HepG2 (cell line): Measurements from ENCODE around the gene AQP9. TPM values are rescaled to one million over a fixed set of nuclear protein-coding genes. Genes with fewer than 3 reads are reported as not detected.
A peak's percentile ranks its signal among the peaks of the same experiment; 100 is the strongest.

Source experiments
- ATAC-seq: fragments of 200-7000 bp; cut with Tn5 transposase; 3 replicates; pipeline ENCODE4 v1.9.1; 2020; ENCODE audit warnings: mild to moderate bottlenecking, moderate library complexity
- BruUV-seq: library from RNA; stranded (reverse); fragments of 400-500 nt; replicated peaks from 2 replicates; lab custom pipeline; 2021; lab: Mats Ljungman, UMichigan
- CTCF ChIA-PET: fragments of 300-600 bp; formaldehyde crosslinking; extraction: SDS; loops from one replicate; lab custom pipeline; 2021; ENCODE audit warnings: low total read pairs, inconsistent platforms, low intra/inter-chr PET ratio; lab: Yijun Ruan, JAX
- POLR2A ChIA-PET: fragments of 350-600 bp; sonication (Branson Sonifier 250); formaldehyde crosslinking; loops from one replicate; lab custom pipeline; 2020; ENCODE audit warnings: antibody characterized with exemption, inconsistent platforms; lab: Yijun Ruan, JAX
- DNase-seq: peaks from one replicate; pipeline ENCODE4 v3.0.0-alpha.2; 2015; ENCODE audit warnings: low spot score
- FAIRE-seq: peaks from 3 replicates; lab custom pipeline; 2011; peaks lifted over from hg19 to GRCh38; lab: Jason Lieb, UNC
- H2AFZ ChIP-seq: one replicate; pipeline ENCODE4 v1.6.1; 2011; ENCODE audit warnings: low read length, inconsistent platforms
- H3K27ac ChIP-seq: fragments of 300-600 bp; 3 replicates; pipeline ENCODE4 v1.8.0; 2011; ENCODE audit warnings: mixed run types, mild to moderate bottlenecking, mixed read lengths, low read length, inconsistent platforms; ENCODE audit not compliant: insufficient read depth; ENCODE audit errors: extremely low read length
- H3K27me3 ChIP-seq, 2 experiments: fragments of 200-600 bp in 1 of 2; 2 replicates in 1 of 2; 3 replicates in 1 of 2; pipeline versions ENCODE4 v1.6.0 to v1.8.0; 2011; ENCODE audit warnings: low read length in 2 of 2, mild to moderate bottlenecking in 2 of 2, moderate library complexity in 2 of 2, inconsistent platforms in 1 of 2; ENCODE audit not compliant: insufficient read depth in 2 of 2, control insufficient read depth in 1 of 2
- H3K36me3 ChIP-seq, 2 experiments: fragments of 200-600 bp in 1 of 2; replicated peaks in 1 of 2; 2 replicates in 1 of 2; 3 replicates in 1 of 2; pipeline versions ENCODE4 v1.5.1 to v1.8.0; 2011; ENCODE audit warnings: low read length in 2 of 2, inconsistent platforms in 1 of 2; ENCODE audit not compliant: insufficient read depth in 2 of 2, control insufficient read depth in 1 of 2
- H3K4me1 ChIP-seq: 2 replicates; pipeline ENCODE4 v1.5.1; 2012; ENCODE audit warnings: low read length, inconsistent platforms; ENCODE audit not compliant: insufficient read depth
- H3K4me2 ChIP-seq: 2 replicates; pipeline ENCODE4 v1.6.0; 2011; ENCODE audit warnings: low read depth, low read length, inconsistent platforms
- H3K4me3 ChIP-seq, 3 experiments: fragments of 200-600 bp in 1 of 3; sonication (generic), shearing (Covaris generic) in 1 of 3; replicated peaks in 1 of 3; 2 replicates each; pipeline ENCODE4 v1.5.1; 2011 to 2016; ENCODE audit warnings: low read length in 3 of 3, inconsistent platforms in 2 of 3, low read depth in 2 of 3, mild to moderate bottlenecking in 2 of 3, control low read depth in 1 of 3, mixed read lengths in 1 of 3; ENCODE audit not compliant: insufficient read depth in 1 of 3
- H3K79me2 ChIP-seq: one replicate; pipeline ENCODE4 v1.6.1; 2011; ENCODE audit warnings: low read length, inconsistent platforms; ENCODE audit not compliant: insufficient read depth
- H3K9ac ChIP-seq: 2 replicates; pipeline ENCODE4 v1.6.0; 2011; ENCODE audit warnings: mild to moderate bottlenecking, low read depth, low read length, inconsistent platforms; ENCODE audit not compliant: insufficient read depth
- H3K9me3 ChIP-seq: 2 replicates; pipeline ENCODE4 v1.5.1; 2012; ENCODE audit warnings: mild to moderate bottlenecking, low read length
- H4K20me1 ChIP-seq: 2 replicates; pipeline ENCODE4 v1.6.0; 2011; ENCODE audit warnings: inconsistent platforms, mild to moderate bottlenecking, low read length, moderate library complexity; ENCODE audit not compliant: insufficient read depth
- CAMTA2 ChIP-seq: sonication (generic); formaldehyde crosslinking; IDR thresholded peaks from 2 replicates; pipeline ENCODE4 v1.4.0; 2020; ENCODE audit warnings: mild to moderate bottlenecking, missing genetic modification reagents, borderline replicate concordance
- NCOR1 ChIP-seq: fragments of 200-600 bp; sonication (generic); IDR thresholded peaks from 2 replicates; pipeline ENCODE4 v1.7.0; 2017; ENCODE audit warnings: antibody characterized with exemption, low read length, borderline replicate concordance
- NFKB2 ChIP-seq: sonication (generic); formaldehyde crosslinking; IDR thresholded peaks from 2 replicates; pipeline ENCODE4 v1.4.0; 2020; ENCODE audit warnings: missing genetic modification reagents, borderline replicate concordance
- PAXIP1 ChIP-seq: sonication (generic); formaldehyde crosslinking; conservative IDR thresholded peaks from 2 replicates; pipeline ENCODE4 v1.4.0; 2020; ENCODE audit warnings: mild to moderate bottlenecking, missing genetic modification reagents, moderate library complexity
- PCBP2 ChIP-seq: fragments of 200-400 bp; formaldehyde crosslinking; optimal IDR thresholded peaks from 2 replicates; pipeline ENCODE3; 2018; ENCODE audit warnings: low read length, low read depth; ENCODE audit not compliant: poor library complexity, severe bottlenecking
- PRMT3 ChIP-seq: sonication (generic); formaldehyde crosslinking; IDR thresholded peaks from 2 replicates; pipeline ENCODE4 v1.8.1; 2022; ENCODE audit warnings: low read depth, mild to moderate bottlenecking, moderate library complexity, missing genetic modification reagents, borderline replicate concordance
- SAP130 ChIP-seq: IDR thresholded peaks from 2 replicates; pipeline ENCODE4 v1.6.1; 2016; ENCODE audit warnings: low read depth
- TCF12 ChIP-seq, 2 experiments: fragments of 450-650 bp in 1 of 2; sonication (generic) in 1 of 2; formaldehyde crosslinking in 1 of 2; IDR thresholded peaks; 2 replicates each; pipeline versions ENCODE4 v1.6.1 to v1.8.0; 2017 to 2022; ENCODE audit warnings: antibody characterized with exemption in 1 of 2, mild to moderate bottlenecking in 1 of 2, missing genetic modification reagents in 1 of 2, moderate library complexity in 1 of 2
- TEAD3 ChIP-seq: optimal IDR thresholded peaks from 2 replicates; pipeline ENCODE3; 2016; ENCODE audit warnings: borderline replicate concordance
- ZNF207 ChIP-seq: fragments of 450-650 bp; IDR thresholded peaks from 2 replicates; pipeline ENCODE4 v1.6.1; 2016; ENCODE audit warnings: antibody characterized with exemption, borderline replicate concordance
- ZNF282 ChIP-seq: fragments of 450-650 bp; IDR thresholded peaks from 2 replicates; pipeline ENCODE4 v1.6.1; 2018; ENCODE audit not compliant: partially characterized antibody
- ZNF382 ChIP-seq: sonication (generic); formaldehyde crosslinking; IDR thresholded peaks from 2 replicates; pipeline ENCODE4 v1.5.0; 2020; ENCODE audit warnings: missing genetic modification reagents, mild to moderate bottlenecking, borderline replicate concordance
- WGBS: methylation state at CpG from one replicate; pipeline ENCODE4 v1.1.6; 2017; ENCODE audit warnings: low lambda C conversion rate; 5-methylcytosine and 5-hydroxymethylcytosine counted together
- in situ Hi-C: cut with HindIII; loops from 2 replicates; pipeline ENCODE4 v1.10.0; 2017; ENCODE audit warnings: low pct_unique_long_range_greater_than_20kb; ENCODE audit not compliant: extremely low pct_ligation_motif_present
- intact Hi-C: fragments of 100-400 bp; cut with micrococcal nuclease; formaldehyde crosslinking; loops from one replicate; pipeline ENCODE4 v1.10.0; 2022; ENCODE audit not compliant: unreplicated experiment
- polyA plus RNA-seq, 8 experiments: library from polyadenylated mRNA; depleted of rRNA in 3 of 8; stranded (reverse) in 7 of 8; unstranded in 1 of 8; fragments of >200 nt; fragmentation: Illumina TruSeq in 4 of 8; extraction: Trizol in 4 of 8; gene quantifications; 2 replicates each; pipeline versions ENCODE4 v1.2.1 to v1.2.3, GENCODE V29; 2011 to 2016; ENCODE audit warnings: low read depth in 4 of 8, missing spikeins in 1 of 8, mixed read lengths in 1 of 8; ENCODE audit not compliant: insufficient read depth in 1 of 8
- total RNA-seq, 5 experiments: library from RNA; depleted of rRNA; stranded (reverse); fragments of >200 nt; fragmentation: Illumina TruSeq; extraction: Trizol; gene quantifications; 2 replicates each; pipeline ENCODE4 v1.2.3, GENCODE V29; 2016; ENCODE audit warnings: low read depth in 1 of 5
- TF ChIP-seq, protein P1 (sequence below): sonication (generic); formaldehyde crosslinking; IDR thresholded peaks from 2 replicates; pipeline ENCODE4 v1.9.0; 2021; ENCODE audit warnings: missing genetic modification reagents, borderline replicate concordance

Gene AQP9
- total and polyA plus RNA-seq, 2 of the 13 experiments (the other 11 are each of a cell fraction or from before 2014, with no cell fraction given) = not detected

GRCh38 chr15:58118272-58118671 is 19.9 kb upstream of the AQP9 start (continued):
- TF ChIP-seq PAXIP1 (CRISPR knock-in tag) = no peak
- TF ChIP-seq, all 625 proteins: peak for 1

DNA sequence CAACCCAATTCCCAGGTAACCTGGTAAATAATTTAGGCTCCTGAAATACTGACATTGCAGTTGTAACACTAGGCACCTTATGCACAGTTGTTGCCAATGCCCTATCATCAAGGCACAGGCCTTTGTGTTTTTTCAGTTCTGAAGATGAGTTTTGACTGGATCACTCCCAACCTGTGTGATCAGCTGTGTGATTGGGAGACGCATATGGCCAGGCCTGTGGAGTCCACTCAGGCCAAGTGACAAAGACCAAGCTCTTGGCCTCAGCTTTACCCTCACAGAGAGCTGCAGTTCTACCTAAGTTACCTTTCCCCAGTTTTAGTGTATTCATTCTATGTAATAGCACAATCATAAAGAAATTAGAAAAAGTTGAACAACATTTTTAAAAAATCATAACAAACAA is 19.2 kb upstream of the AQP9 start:
- Histone ChIP-seq H3K27me3 (no peaks in the 10 kb centered on the region), H3K9ac (no peak overlapping the region), H3K4me3 (no peak overlapping the region), H3K4me1 (peaks cover 52% of the 10 kb centered on the region)
- no peak for FAIRE-seq
- TF ChIP-seq CAMTA2 = no peak
- TF ChIP-seq SAP130 = no peak
- TF ChIP-seq NCOR1 = no peak
- TF ChIP-seq TCF12 (IDR thresholded peaks at IDR 0.05) = no peak
- TF ChIP-seq TCF12 (CRISPR knock-in tag; IDR thresholded peaks at IDR 0.05) = no peak
- TF ChIP-seq ZNF282 = no peak
- TF ChIP-seq NFKB2 (CRISPR knock-in tag) = no peak
- TF ChIP-seq ZNF207 = no peak
- TF ChIP-seq PCBP2 = no peak
- no peak for TF ChIP-seq PRMT3
- TF ChIP-seq ZNF382 = no peak
- no peak for TF ChIP-seq TEAD3
- TF ChIP-seq, protein P1, sequence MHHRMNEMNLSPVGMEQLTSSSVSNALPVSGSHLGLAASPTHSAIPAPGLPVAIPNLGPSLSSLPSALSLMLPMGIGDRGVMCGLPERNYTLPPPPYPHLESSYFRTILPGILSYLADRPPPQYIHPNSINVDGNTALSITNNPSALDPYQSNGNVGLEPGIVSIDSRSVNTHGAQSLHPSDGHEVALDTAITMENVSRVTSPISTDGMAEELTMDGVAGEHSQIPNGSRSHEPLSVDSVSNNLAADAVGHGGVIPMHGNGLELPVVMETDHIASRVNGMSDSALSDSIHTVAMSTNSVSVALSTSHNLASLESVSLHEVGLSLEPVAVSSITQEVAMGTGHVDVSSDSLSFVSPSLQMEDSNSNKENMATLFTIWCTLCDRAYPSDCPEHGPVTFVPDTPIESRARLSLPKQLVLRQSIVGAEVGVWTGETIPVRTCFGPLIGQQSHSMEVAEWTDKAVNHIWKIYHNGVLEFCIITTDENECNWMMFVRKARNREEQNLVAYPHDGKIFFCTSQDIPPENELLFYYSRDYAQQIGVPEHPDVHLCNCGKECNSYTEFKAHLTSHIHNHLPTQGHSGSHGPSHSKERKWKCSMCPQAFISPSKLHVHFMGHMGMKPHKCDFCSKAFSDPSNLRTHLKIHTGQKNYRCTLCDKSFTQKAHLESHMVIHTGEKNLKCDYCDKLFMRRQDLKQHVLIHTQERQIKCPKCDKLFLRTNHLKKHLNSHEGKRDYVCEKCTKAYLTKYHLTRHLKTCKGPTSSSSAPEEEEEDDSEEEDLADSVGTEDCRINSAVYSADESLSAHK (CRISPR knock-in tag) = no peak
- TF ChIP-seq, all 625 proteins: peak for 0
- Histone ChIP-seq H3K36me3 (no peaks in the 10 kb centered on the region), H3K27ac (peak overlapping the region; percentile 78), H3K9me3 (no peaks in the 10 kb centered on the region), H4K20me1 (no peaks in the 10 kb centered on the region), H3K79me2 (no peaks in the 10 kb centered on the region), H2AFZ (no peak overlapping the region), H3K4me2 (no peak overlapping the region)
- ChIA-PET CTCF (no interaction called here), POLR2A (no interaction called here)
- intact Hi-C loops = loop anchor here (5.0 kb wide), 2 partner anchors 48 to 787 kb away; no protein-coding TSS in a partner anchor
- no CpG with 5 or more reads among the region's 1 CpG for WGBS
- ATAC-seq = no peak
- no TSS peak for BruUV-seq
- in situ Hi-C loops = loop anchor here (10.0 kb wide), 1 partner anchor 66 kb away; no protein-coding TSS in a partner anchor
- DNase-seq = no peak
